Progenitor cell of endocrine pancreas (in vitro differentiated cells): Measurements from ENCODE around the gene CLSTN2. TPM values are rescaled to one million over a fixed set of nuclear protein-coding genes. Genes with fewer than 3 reads are reported as not detected.

ENCODE experiments used
- DNase-seq: peaks from one replicate; pipeline ENCODE4 v3.0.0; 2021; ENCODE audit warnings: low spot score; ENCODE audit not compliant: unreplicated experiment
- H3K27ac Mint-ChIP-seq: 2 replicates; pipeline ENCODE4 v1.8.0; 2021; ENCODE audit warnings: mild to moderate bottlenecking, moderate library complexity, mixed read lengths
- H3K27me3 Mint-ChIP-seq: 2 replicates; pipeline ENCODE4 v1.8.0; 2021; ENCODE audit warnings: mixed read lengths
- H3K36me3 Mint-ChIP-seq: 2 replicates; pipeline ENCODE4 v1.8.0; 2022; ENCODE audit warnings: mixed read lengths; ENCODE audit not compliant: insufficient read depth
- H3K4me1 Mint-ChIP-seq: 2 replicates; pipeline ENCODE4 v1.8.0; 2021; ENCODE audit warnings: low read depth, mixed read lengths
- H3K4me3 Mint-ChIP-seq: 2 replicates; pipeline ENCODE4 v1.8.0; 2021; ENCODE audit warnings: low read depth, mild to moderate bottlenecking, moderate library complexity, mixed read lengths
- H3K9me3 Mint-ChIP-seq: 2 replicates; pipeline ENCODE4 v1.8.0; 2021; ENCODE audit warnings: low read depth, mixed read lengths
- total RNA-seq: library from RNA; stranded (reverse); gene quantifications from 2 replicates; pipeline ENCODE4 v1.2.1, GENCODE V29; 2021
- TF ChIP-seq, protein P1 (sequence below): fragments of 200-600 bp; sonication (generic); IDR thresholded peaks from one replicate; pipeline ENCODE4 v1.5.0; 2021; ENCODE audit warnings: antibody characterized with exemption, mild to moderate bottlenecking; ENCODE audit not compliant: unreplicated experiment

Gene CLSTN2
- total RNA-seq, 1 donor from 2014 or later = 2.8 TPM

DNA sequence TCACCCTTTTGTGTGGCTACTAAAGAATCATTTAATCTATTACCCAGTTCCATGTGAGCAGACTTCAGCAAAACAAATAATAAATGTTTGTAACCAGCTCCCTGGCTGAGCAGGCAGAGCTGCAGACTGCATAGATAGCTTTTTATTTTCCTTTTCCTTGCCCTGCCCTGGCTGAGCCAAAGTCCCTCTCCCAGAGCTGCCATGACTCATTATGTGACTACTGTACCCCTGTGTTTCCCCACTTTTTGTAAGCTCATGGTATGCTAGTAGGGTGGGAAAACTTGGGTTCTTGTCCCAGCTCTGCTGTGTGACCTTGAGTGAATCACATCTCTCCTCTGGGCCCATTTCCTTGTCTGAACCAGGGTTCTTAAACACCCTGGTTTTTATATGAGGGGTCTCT, 127.5 kb downstream of the CLSTN2 start:
- H3K27ac Mint-ChIP-seq = no peak overlapping the region
- no peak for DNase-seq
- peaks cover 2% of the 10 kb centered on the region for H3K27me3 Mint-ChIP-seq
- H3K36me3 Mint-ChIP-seq = no peaks in the 10 kb centered on the region
- H3K4me3 Mint-ChIP-seq = no peak overlapping the region
- TF ChIP-seq, protein P1, sequence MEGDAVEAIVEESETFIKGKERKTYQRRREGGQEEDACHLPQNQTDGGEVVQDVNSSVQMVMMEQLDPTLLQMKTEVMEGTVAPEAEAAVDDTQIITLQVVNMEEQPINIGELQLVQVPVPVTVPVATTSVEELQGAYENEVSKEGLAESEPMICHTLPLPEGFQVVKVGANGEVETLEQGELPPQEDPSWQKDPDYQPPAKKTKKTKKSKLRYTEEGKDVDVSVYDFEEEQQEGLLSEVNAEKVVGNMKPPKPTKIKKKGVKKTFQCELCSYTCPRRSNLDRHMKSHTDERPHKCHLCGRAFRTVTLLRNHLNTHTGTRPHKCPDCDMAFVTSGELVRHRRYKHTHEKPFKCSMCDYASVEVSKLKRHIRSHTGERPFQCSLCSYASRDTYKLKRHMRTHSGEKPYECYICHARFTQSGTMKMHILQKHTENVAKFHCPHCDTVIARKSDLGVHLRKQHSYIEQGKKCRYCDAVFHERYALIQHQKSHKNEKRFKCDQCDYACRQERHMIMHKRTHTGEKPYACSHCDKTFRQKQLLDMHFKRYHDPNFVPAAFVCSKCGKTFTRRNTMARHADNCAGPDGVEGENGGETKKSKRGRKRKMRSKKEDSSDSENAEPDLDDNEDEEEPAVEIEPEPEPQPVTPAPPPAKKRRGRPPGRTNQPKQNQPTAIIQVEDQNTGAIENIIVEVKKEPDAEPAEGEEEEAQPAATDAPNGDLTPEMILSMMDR = no peak
- H3K9me3 Mint-ChIP-seq = peaks cover 12% of the 10 kb centered on the region
- peaks cover 1% of the 10 kb centered on the region for H3K4me1 Mint-ChIP-seq

DNA sequence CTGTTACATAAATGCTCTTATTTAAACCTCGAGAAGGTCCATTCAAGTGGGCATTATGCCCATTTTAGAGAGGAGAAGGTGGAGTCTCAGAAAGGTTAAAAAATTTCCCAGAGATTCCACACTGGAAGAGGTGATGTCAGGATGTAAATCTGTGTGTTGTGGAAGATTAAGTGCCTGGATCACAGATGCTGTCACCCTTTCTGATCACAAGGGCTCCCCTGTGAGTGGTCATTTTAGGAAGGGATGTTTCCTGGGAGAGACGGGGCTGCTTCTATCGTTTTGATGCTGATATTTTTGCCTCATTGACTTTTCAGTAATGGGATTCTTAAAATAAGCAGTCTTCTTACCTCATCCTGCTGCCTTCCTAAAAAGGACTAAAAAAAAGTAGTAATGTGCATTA, 132.5 kb downstream of the CLSTN2 start:
- no peak for DNase-seq
- TF ChIP-seq, protein P1 = no peak
- Mint-ChIP-seq H3K27ac (no peak overlapping the region), H3K36me3 (no peaks in the 10 kb centered on the region), H3K9me3 (peaks cover 12% of the 10 kb centered on the region), H3K27me3 (peaks cover 2% of the 10 kb centered on the region), H3K4me1 (no peaks in the 10 kb centered on the region), H3K4me3 (no peak overlapping the region)

DNA sequence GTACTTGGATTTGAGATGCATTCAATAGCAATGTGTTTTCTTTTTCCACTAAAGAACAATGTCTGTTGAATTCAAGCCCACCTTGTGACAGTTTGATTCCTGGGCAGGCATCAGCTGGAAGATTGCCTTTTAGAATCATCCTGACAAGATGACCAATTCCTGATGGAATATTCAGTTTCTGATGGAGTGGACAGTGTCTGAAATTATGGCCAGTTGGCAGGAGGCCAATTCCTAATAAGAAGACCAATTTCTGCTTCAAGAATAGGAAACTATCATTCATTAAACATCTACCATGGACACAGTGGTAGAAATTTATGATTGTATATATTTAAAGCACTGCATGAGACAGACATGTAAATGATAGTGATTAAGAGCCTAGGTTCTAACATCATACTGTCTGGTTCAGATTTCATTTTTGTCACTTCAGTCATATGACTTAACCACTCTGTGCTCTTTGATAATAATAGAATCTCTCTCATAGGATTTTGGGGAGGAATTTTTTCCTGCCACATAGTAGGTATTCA, 133.6 kb downstream of the CLSTN2 start:
- no peak overlapping the region for H3K4me3 Mint-ChIP-seq
- no peak for DNase-seq
- H3K27ac Mint-ChIP-seq = no peak overlapping the region
- peaks cover 2% of the 10 kb centered on the region for H3K27me3 Mint-ChIP-seq
- TF ChIP-seq, protein P1 = no peak
- peaks cover 12% of the 10 kb centered on the region for H3K9me3 Mint-ChIP-seq
- H3K4me1 Mint-ChIP-seq = no peaks in the 10 kb centered on the region
- no peaks in the 10 kb centered on the region for H3K36me3 Mint-ChIP-seq

DNA sequence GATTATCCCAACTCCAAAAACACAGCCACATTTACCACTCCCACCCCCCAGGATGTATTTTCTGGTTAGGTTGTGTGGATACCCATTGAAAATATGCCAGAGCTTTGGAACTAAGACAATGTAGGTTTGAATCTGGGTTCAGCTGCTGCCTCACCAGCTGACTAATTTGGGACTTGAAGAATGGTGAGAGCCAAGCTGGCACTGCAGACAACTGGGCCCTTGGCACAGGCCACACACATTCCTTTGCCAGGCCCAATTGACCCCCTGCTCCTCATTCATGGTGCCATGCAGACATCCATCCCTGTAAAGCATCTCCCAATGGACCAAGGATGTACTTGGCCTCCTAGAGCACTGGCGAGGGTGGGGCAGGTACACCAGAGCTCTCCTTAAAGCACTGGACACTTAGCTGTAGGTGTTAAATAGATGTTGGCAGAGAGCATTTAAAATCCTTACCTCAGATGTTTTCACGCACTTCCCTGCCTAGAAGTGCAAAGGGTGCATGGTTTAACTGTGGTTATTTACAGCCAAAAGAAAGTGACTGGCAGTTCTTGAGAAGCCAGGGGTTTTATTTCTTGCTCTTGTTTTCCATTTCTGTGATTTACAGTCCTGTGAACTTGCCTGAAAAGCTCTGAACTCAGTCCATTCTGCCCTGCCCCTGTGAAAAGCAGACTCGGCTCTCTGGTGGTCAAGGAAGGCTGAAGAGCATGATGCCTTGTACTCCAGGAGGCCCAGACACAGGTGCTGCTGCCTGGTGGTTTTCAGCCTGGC, 138.5 kb downstream of the CLSTN2 start:
- H3K27me3 Mint-ChIP-seq = peaks cover 3% of the 10 kb centered on the region
- no peak for DNase-seq
- peaks cover 5% of the 10 kb centered on the region for H3K4me1 Mint-ChIP-seq
- H3K36me3 Mint-ChIP-seq = no peaks in the 10 kb centered on the region
- H3K27ac Mint-ChIP-seq = no peak overlapping the region
- H3K9me3 Mint-ChIP-seq = no peaks in the 10 kb centered on the region
- TF ChIP-seq, protein P1 = no peak
- no peak overlapping the region for H3K4me3 Mint-ChIP-seq

DNA sequence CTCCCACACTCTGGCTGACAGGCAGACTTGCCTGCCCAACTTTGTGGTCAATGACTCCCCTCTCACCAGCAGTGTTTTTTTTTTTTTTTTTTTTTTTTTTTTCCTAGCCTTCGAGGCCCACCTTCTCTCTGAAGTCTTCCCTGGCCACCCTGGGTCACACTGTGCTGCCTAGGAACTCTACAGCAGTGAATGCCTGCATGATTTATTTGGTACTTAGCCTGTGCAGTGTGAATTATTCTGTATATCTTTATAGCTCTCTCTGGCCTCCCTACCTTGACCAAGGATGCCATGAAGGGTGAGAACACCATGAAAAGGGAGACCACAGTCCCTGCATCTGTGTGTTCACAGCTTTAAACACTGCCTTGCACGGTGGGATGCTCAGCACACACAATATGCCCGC, 141.6 kb downstream of the CLSTN2 start:
- TF ChIP-seq, protein P1 = no peak
- DNase-seq = no peak
- H3K27ac Mint-ChIP-seq = no peak overlapping the region
- H3K36me3 Mint-ChIP-seq = no peaks in the 10 kb centered on the region
- peaks cover 7% of the 10 kb centered on the region for H3K27me3 Mint-ChIP-seq
- no peak overlapping the region for H3K4me3 Mint-ChIP-seq
- H3K9me3 Mint-ChIP-seq = no peaks in the 10 kb centered on the region
- peaks cover 5% of the 10 kb centered on the region for H3K4me1 Mint-ChIP-seq
